HG03378 (cell line): ENCODE results near the gene MGAM2.

Source experiments
- ATAC-seq: cut with Tn5 transposase; IDR thresholded peaks from one replicate; pipeline ENCODE4 v1.9.1; 2021; ENCODE audit warnings: mild to moderate bottlenecking, moderate library complexity; ENCODE audit not compliant: unreplicated experiment

The MGAM2 gene

GRCh38 chr7:142174441-142174840, 62.9 kb downstream of the MGAM2 start:
- ATAC-seq, result no peak

GRCh38 chr7:142175594-142175993, 64.1 kb downstream of the MGAM2 start:
- ATAC-seq, result no peak

- ATAC-seq, result no peak
Measured at GRCh38 chr7:142176901-142177300, 65.4 kb downstream of the MGAM2 start.

GRCh38 chr7:142177869-142178268, 66.4 kb downstream of the MGAM2 start:
- peak; percentile 53 for ATAC-seq

- no peak for ATAC-seq
Measured at GRCh38 chr7:142180426-142180825, 68.9 kb downstream of the MGAM2 start.

- ATAC-seq, result no peak
Measured at GRCh38 chr7:142181211-142181610, 69.7 kb downstream of the MGAM2 start.

GRCh38 chr7:142181966-142182365, 70.4 kb downstream of the MGAM2 start:
- no peak for ATAC-seq

- no peak for ATAC-seq
Measured at GRCh38 chr7:142185069-142185468, 73.6 kb downstream of the MGAM2 start.

GRCh38 chr7:142185801-142186200, 74.3 kb downstream of the MGAM2 start:
- no peak for ATAC-seq

GRCh38 chr7:142188154-142188553, 76.6 kb downstream of the MGAM2 start:
- ATAC-seq, result no peak

- no peak for ATAC-seq
Measured at GRCh38 chr7:142188846-142189245, 77.3 kb downstream of the MGAM2 start.

- no peak for ATAC-seq
Measured at GRCh38 chr7:142194201-142194600, 82.7 kb downstream of the MGAM2 start.

GRCh38 chr7:142196066-142196840, 84.7 kb downstream of the MGAM2 start:
- ATAC-seq, result no peak

- ATAC-seq, result no peak
Measured at GRCh38 chr7:142200206-142200605, 88.7 kb downstream of the MGAM2 start.

GRCh38 chr7:142228537-142229104, 117.1 kb downstream of the MGAM2 start:
- ATAC-seq, result no peak

- no peak for ATAC-seq
Measured at GRCh38 chr7:142231716-142232115, 120.2 kb downstream of the MGAM2 start.

- no peak for ATAC-seq
Measured at GRCh38 chr7:142240546-142240945, 129.0 kb downstream of the MGAM2 start.

- ATAC-seq, result no peak
Measured at GRCh38 chr7:142243823-142244222, 132.3 kb downstream of the MGAM2 start.

GRCh38 chr7:142248166-142249160, 136.9 kb downstream of the MGAM2 start:
- no peak for ATAC-seq

- ATAC-seq, result no peak
Measured at GRCh38 chr7:142249918-142250317, 138.4 kb downstream of the MGAM2 start.

- no peak for ATAC-seq
Measured at GRCh38 chr7:142250705-142251104, 139.2 kb downstream of the MGAM2 start.
